Stimulated activated CD8-positive, alpha-beta memory T cell treated with anti-CD3 and anti-CD28 coated beads, Interleukin-12 subunit alpha, Interleukin-12 subunit beta, amount 100 ng/mL, for 1 hour (primary cell): ENCODE data around the gene CCNY.
"Not testable (repeated sequence)": the region's sequence is repeated elsewhere in the genome, so short reads cannot be mapped to it uniquely, and the experiment has no call there.

Experiments used
- DNase-seq: peaks from one replicate; pipeline ENCODE4 v3.0.0-alpha.2; 2020; ENCODE audit warnings: low read depth

The CCNY gene

DNA sequence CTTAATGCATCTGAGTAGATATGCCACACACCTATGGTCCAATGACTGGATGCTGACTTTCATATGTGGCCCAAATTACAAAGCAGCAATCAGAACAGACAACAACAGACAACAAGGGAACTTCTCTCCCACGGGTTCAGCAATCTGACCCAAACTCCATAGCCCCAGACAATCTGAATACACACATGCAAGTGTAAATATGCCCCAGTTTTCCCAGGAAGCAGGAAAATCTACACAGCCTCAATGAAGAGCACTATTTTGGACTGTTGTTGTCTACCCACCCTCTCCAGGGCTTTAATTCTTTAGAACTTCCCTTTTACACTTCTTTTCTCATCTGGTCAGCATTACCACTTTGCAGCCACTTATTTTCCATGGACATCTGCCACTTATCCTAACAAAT, 2.0 kb upstream of the CCNY start:
- DNase-seq, result no peak

DNA sequence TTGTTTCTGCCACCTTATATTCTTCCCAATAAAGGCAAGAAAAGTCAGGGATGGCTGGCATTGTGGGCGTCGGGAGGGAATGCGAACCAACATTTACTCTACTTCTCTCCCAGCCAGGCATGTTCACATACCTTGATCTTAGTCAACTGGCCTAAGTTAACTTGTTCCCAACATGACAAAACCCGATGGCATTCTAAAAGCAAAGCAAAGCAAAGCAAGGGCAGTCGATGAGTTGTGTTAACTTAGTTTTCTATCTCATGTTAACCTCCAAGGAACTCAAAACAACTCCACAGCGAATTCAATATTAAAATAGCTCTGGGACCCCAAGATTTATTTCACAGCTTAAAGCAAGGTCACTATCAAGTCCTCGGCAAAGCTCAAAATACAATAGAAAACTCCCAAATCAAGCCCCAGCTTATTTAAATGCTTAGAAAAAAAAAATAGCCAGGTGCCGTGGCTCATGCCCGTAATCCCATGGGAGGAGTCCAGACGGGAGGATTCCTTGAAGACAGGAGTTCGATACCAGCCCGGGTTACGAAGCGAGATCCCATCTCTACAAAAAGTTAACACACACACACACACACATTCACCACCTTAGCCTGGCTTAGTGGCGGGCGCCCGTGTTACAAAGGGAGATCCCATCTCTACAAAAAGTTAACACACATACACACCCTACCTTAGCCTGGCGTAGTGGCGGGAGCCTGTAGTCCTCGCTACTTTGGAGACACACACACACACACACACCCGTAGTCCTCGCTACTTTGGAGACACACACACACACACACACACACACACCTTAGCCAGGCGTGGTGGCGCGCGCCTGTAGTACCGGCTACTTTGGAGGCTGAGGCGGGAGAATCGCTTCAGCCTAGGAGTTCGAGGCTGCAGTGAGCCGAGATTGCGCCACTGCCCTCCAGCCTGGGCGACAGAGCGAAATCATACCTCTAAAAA, 901 bp upstream of the CCNY start:
- no peak for DNase-seq

DNA sequence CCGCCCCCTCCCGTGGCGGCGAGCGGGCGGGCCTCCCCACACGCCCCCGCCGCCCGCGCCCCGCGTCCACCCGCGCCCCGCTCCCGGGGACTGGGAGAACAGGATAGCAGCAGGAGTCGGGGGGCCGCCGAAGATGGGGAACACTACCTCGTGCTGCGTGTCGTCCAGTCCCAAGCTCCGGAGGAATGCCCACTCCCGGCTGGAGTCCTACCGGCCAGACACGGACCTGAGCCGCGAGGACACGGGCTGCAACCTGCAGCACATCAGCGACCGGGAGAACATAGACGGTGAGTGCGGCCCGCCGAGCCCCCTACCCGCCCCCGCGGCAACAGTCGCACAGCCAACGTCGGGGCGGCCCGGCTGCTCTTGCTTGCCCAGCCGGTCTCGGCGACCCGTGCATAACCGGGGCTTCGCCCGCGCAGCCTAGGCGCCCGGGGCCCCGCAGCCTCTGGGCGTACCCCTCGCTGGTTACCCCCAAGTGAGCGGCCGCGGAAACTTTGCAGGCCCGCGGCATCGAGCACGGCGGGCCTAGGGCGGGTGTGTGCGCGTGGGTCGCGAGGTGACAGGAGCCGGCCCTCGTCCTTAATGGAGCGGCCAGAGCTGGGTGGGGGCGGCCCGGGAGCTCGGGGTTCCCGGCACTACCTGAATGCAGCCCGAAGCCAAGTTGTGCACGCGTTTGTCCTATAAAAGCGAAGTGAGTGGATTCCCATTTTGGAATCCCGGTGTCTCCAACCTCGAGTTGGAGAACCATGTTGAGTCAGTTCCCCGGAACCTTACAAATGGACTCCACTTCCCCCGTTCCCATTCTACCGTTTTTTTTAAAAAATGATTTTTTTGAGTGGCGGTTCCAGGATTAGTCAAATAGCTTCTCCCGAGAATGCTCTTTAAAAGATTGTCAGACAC, 863 bp downstream of the CCNY start:
- DNase-seq, result no peak

GRCh38 chr10:35339942-35340341, 3.6 kb downstream of the CCNY start:
- no peak for DNase-seq

DNA sequence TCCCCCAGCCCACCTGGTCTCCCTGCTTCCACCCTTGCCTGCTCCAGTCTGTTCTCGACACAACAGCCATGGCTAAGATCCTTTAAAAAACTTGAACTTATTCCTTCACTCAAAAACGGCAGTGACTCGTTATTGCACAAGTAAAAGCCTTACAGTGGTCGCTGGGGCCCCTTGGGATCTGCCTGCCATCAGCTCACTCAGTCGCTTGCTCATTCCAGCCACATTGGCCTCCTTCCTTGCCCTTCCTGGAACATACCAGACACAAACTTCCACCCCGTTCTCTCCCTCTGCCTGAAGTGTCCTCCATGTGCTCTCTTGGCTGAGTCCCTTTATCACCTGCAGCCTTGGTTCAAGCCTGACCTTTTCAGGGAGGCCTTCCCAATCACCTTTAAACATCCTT, 4.7 kb downstream of the CCNY start:
- no peak for DNase-seq

- no peak for DNase-seq
These were observed 5.2 kb downstream of the CCNY start for GRCh38 chr10:35341521-35341920.

GRCh38 chr10:35342183-35342753, 6.0 kb downstream of the CCNY start:
- DNase-seq, result no peak

DNA sequence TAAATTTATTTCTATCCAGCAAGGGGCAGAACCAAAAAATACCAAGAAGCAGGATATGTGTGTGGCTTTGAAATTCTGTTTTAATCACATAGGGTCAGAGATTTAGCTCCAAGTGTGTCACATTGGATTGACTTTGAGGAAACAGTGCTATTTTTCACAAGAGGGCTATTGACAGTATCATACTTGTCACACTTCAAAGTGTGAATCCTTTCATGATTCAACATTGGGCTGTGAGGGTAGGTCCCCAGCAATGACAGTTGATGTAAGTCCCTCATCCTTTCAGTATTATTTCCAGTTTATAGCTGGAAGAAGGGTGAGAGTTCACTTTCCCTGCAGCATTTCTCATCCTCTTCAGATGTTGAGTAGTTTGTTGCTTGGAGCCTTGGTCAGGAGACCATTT, 7.4 kb downstream of the CCNY start:
- DNase-seq, result no peak

DNA sequence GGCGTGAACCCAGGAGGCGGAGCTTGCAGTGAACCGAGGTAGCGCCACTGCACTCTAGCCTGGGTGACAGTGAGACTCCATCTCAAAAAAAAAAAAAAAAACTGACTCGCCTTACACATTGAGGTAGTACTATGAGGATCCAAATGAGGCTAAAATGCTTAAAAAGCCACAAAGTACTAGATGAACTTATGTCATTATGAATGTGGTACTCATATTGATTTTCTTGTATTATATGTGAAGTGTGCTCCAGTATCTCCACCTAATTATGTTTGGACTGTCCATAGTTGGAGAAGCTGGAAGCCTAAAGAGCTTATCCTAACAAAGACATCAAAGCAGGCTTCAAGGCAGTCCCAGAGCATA, 9.1 kb downstream of the CCNY start:
- DNase-seq, result no peak

GRCh38 chr10:35346248-35346647, 9.9 kb downstream of the CCNY start:
- no peak for DNase-seq

GRCh38 chr10:35347121-35347562, 10.8 kb downstream of the CCNY start:
- no peak for DNase-seq

- DNase-seq, result no peak
These were observed 11.7 kb downstream of the CCNY start for GRCh38 chr10:35347899-35348608.

GRCh38 chr10:35348609-35349388, 12.5 kb downstream of the CCNY start:
- DNase-seq, result no peak

- DNase-seq, result no peak
These were observed 13.1 kb downstream of the CCNY start for GRCh38 chr10:35349389-35349915.

DNA sequence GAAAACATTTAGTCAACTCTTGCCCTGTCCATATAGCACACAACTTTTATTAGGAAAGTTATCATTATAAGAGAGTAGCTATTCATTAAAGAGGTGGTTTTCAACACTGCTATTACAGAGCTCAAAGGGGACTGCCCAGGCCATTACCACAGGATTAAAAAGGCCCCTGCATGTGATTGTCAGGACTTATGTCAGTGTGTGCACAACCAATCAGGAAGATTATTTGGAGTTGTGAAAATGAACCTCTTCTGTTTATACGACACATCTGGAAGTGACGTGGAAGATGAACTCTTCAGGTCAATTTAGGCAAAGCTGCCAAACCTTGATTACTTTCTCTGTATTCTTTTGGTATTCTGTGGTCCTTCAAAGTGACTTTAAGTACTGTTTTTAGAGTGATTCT, 14.7 kb downstream of the CCNY start:
- DNase-seq, result no peak

- no peak for DNase-seq
These were observed 15.8 kb downstream of the CCNY start for GRCh38 chr10:35352097-35352496.

- DNase-seq, result no peak
These were observed 16.2 kb downstream of the CCNY start for GRCh38 chr10:35352512-35352911.

DNA sequence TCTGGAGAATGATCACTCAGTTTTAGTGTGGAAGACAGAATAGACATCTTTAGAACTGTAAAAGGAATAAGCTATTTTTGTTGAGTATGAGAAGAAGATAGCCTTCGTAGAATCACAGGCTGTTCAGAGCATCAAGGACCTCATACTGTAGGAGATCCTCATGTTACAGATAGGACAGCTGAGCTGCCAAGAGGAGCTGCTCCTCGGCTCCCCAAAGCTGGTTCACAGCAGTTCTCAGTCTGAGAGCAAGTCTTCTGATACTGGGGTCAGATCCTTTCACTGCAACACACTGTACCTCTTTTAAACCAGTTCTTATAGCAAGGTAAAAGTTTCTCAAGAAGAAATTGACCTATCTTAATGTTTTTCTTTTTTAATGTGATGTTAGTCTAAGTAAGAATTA, 17.1 kb downstream of the CCNY start:
- no peak for DNase-seq

- no peak for DNase-seq
These were observed 17.5 kb downstream of the CCNY start for GRCh38 chr10:35353805-35354204.

GRCh38 chr10:35354257-35354656, 17.9 kb downstream of the CCNY start:
- DNase-seq, result not testable (repeated sequence)
